HUES64 (cell line): Measurements from ENCODE around the gene KLRG1. TPM values are rescaled to one million over a fixed set of nuclear protein-coding genes. Genes with fewer than 3 reads are reported as not detected.

ENCODE experiments used
- H3K27ac ChIP-seq: 2 replicates; pipeline ENCODE4 v1.7.0; 2013; ENCODE audit warnings: low read depth, low read length, inconsistent platforms
- H3K27me3 ChIP-seq: 2 replicates; pipeline ENCODE4 v1.6.1; 2013; ENCODE audit warnings: mild to moderate bottlenecking, low read length; ENCODE audit not compliant: insufficient read depth
- H3K36me3 ChIP-seq: 2 replicates; pipeline ENCODE4 v1.6.1; 2013; ENCODE audit warnings: mild to moderate bottlenecking, low read length; ENCODE audit not compliant: insufficient read depth
- H3K4me1 ChIP-seq: 2 replicates; pipeline ENCODE4 v1.6.1; 2013; ENCODE audit warnings: mild to moderate bottlenecking, low read length, moderate library complexity; ENCODE audit not compliant: insufficient read depth
- H3K4me3 ChIP-seq: 2 replicates; pipeline ENCODE4 v1.5.1; 2013; ENCODE audit warnings: mild to moderate bottlenecking, low read length, moderate library complexity
- H3K9ac ChIP-seq: 2 replicates; pipeline ENCODE4 v1.6.1; 2013; ENCODE audit warnings: mild to moderate bottlenecking, low read depth, low read length
- H3K9me3 ChIP-seq: 2 replicates; pipeline ENCODE4 v1.6.1; 2013; ENCODE audit warnings: low read depth, low read length; ENCODE audit not compliant: insufficient read depth
- WGBS: fragments of 150-250, 120-280 bp; methylation state at CpG from one replicate; pipeline ENCODE4 v1.1.7; 2013; ENCODE audit warnings: missing lambda C conversion rate; 5-methylcytosine and 5-hydroxymethylcytosine counted together
- polyA plus RNA-seq, 2 experiments: library from polyadenylated mRNA; stranded (reverse); fragments of 50-300 nt; gene quantifications; one replicate each; pipeline ENCODE4 v1.2.3, GENCODE V29; 2013

The KLRG1 gene
- polyA plus RNA-seq (2013, experiment 1 of 2): 4.2 TPM
- 5.7 TPM for polyA plus RNA-seq (2013, experiment 2 of 2)

GRCh38 chr12:8989413-8989812, at the start of gene KLRG1:
KLRG1 (plus strand) TSS chr12:8989546; CDS start chr12:8989636, 90 bp downstream.
- Histone ChIP-seq H3K9ac (no peak within 1 kb of the TSS), H3K36me3 (no peaks in the 10 kb centered on the region), H3K27me3 (no peaks in the 10 kb centered on the region), H3K4me3 (no peak within 1 kb of the TSS), H3K27ac (no peak within 1 kb of the TSS), H3K4me1 (no peaks in the 10 kb centered on the region), H3K9me3 (no peaks in the 10 kb centered on the region)
- 97% methylated on average over 2 of the region's 2 CpGs for WGBS

DNA sequence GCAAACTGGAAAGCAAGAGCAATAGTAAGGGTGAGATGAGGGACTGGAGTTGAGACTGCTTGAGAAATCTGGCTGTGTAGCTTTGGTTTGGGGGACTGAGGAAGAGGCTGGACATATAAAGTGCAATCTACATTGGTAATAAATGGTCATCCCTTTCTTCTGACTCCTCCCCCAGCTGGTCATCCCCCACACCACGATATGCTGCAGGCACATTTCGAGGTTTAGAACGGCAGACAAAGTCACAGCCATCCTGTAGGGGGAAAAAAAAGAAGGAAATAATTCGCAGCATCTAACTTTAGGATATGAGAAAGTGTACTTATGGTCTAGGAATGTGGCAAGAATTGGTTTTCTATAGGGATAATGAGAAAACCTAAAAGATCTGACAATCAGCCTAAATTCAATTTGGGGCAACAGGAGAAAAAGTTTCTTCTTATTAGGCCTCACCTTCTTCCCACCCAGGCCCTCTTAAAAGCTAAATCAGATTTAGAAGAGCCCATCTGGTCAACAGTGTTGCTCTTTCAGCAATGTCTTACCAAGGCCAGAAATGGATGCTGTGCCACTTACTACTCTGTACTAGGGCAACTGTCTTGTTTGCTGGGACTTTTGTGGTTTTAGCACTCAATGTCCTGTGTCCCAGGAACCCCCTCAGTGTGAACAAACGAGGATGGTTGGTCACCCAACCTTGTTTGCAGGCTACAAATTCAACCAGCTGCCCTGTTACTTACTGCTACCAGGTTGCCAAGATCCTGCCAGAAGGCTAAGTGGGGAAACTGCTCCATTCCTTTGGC, 47.5 kb upstream of the KLRG1 start:
- H3K4me1 ChIP-seq: no peaks in the 10 kb centered on the region
- H3K36me3 ChIP-seq: peaks cover 81% of the 10 kb centered on the region
- 94% methylated on average over 5 of the region's 5 CpGs for WGBS
- no peak overlapping the region for H3K4me3 ChIP-seq
- H3K27ac ChIP-seq: no peak overlapping the region; the same call in 1 of the 2 replicates
- no peak overlapping the region for H3K9ac ChIP-seq
- H3K9me3 ChIP-seq: no peaks in the 10 kb centered on the region
- H3K27me3 ChIP-seq: no peaks in the 10 kb centered on the region

DNA sequence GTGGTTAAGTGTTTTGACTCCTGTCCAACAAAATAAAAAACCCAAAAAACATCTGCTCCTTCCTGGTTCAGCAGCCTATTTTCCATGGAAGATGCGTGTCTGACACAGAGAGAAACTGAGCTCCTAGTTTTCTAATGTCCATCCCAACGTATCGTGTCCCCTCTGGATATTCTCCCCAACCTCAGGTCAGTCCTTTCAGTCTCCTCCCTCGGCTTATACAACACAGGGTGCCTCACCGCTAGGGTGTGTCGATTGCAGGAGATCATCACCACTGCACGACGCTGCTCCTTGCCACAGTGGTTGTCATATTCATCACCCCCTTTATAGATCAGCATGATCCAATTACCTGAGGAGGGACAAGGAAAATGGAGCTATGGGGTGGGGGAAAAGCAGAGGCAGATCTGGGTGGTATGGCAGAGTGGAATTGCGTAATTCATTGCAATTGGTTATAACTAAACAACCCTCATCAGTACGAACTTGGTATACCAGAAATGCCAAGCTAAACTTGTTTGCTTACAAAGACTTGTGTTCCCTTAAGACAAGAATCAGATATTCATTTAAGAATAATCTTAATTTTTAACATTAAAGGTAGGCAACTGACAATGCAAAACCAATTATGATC, 45.7 kb upstream of the KLRG1 start:
- H3K4me3 ChIP-seq: no peak overlapping the region
- H3K9ac ChIP-seq: no peak overlapping the region
- H3K9me3 ChIP-seq: no peaks in the 10 kb centered on the region
- no peaks in the 10 kb centered on the region for H3K27me3 ChIP-seq
- WGBS: 96% methylated on average over 10 of the region's 10 CpGs
- H3K27ac ChIP-seq: no peak overlapping the region
- peaks cover 63% of the 10 kb centered on the region for H3K36me3 ChIP-seq
- H3K4me1 ChIP-seq: peaks cover 11% of the 10 kb centered on the region

GRCh38 chr12:8946733-8947132, 42.6 kb upstream of the KLRG1 start:
- no peak overlapping the region for H3K27ac ChIP-seq
- 90% methylated on average over 1 of the region's 1 CpG for WGBS
- H3K36me3 ChIP-seq: peaks cover 48% of the 10 kb centered on the region
- H3K9ac ChIP-seq: no peak overlapping the region
- no peak overlapping the region for H3K4me3 ChIP-seq
- H3K9me3 ChIP-seq: no peaks in the 10 kb centered on the region; the same call in 1 of the 2 replicates
- H3K4me1 ChIP-seq: peaks cover 13% of the 10 kb centered on the region
- H3K27me3 ChIP-seq: no peaks in the 10 kb centered on the region

DNA sequence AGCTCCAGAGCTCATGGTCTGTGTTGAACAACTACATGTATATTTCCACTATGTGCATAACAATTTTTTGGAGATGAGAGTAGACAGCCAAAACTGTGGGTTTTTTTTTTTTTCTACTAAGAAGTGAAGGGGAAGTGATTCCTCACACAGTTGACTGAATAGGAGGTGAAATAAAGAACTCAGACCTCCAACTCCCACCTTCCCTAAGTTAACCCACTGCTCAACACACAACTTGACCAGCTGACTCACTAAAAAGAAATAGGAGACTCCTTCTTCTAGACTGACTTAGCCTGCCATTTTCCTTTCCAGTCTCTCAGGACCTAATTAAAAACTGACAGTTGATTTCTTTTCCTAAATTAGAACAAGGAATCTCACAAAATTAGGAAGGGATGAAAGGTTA, 41.6 kb upstream of the KLRG1 start:
- H3K36me3 ChIP-seq: peaks cover 38% of the 10 kb centered on the region

GRCh38 chr12:8948701-8949341, 40.5 kb upstream of the KLRG1 start:
- under 1% methylated on average over 15 of the region's 15 CpGs for WGBS
- Histone ChIP-seq H3K9me3 (peaks cover 15% of the 10 kb centered on the region), H3K36me3 (peaks cover 36% of the 10 kb centered on the region), H3K9ac (peak overlapping the region; percentile 93), H3K27me3 (no peaks in the 10 kb centered on the region), H3K4me1 (peaks cover 13% of the 10 kb centered on the region), H3K4me3 (peak overlapping the region; percentile 85), H3K27ac (peak overlapping the region; percentile 98; the same call in 1 of the 2 replicates)

More for the DNA sequence above, 41.6 kb upstream of the KLRG1 start:
- Histone ChIP-seq H3K4me1 (peaks cover 13% of the 10 kb centered on the region), H3K27me3 (no peaks in the 10 kb centered on the region), H3K9me3 (peaks cover 4% of the 10 kb centered on the region), H3K27ac (no peak overlapping the region), H3K4me3 (peak overlapping the region; percentile 85), H3K9ac (no peak overlapping the region)

GRCh38 chr12:8949342-8950220, 39.8 kb upstream of the KLRG1 start, which contains the start of gene M6PR:
M6PR (minus strand) TSS chr12:8949645; CDS start chr12:8946404, 3,241 bp downstream.
- H3K4me1 ChIP-seq: peaks cover 13% of the 10 kb centered on the region
- peak within 1 kb of the TSS; percentile 85 for H3K4me3 ChIP-seq
- peak within 1 kb of the TSS; percentile 98 for H3K27ac ChIP-seq
- under 1% methylated on average over 65 of the region's 66 CpGs for WGBS
- H3K9ac ChIP-seq: peak within 1 kb of the TSS; percentile 93
- peaks cover 33% of the 10 kb centered on the region for H3K36me3 ChIP-seq
- H3K27me3 ChIP-seq: no peaks in the 10 kb centered on the region
- H3K9me3 ChIP-seq: peaks cover 21% of the 10 kb centered on the region

DNA sequence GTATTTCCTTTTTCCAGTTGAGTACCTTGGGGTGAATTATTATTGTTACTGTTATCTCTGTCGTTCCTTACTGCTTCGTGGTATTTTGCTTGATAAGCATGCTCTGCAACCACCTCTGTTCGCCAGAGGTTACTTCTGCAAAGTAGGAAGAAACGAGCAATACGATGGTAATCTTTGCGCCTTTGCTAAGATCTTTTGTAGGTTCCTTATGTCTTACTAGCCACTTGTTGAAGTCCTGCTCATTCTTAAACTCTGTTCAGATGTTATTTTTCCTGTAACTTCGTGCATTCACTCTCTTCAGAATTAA, 39.2 kb upstream of the KLRG1 start:
- 4% methylated on average over 7 of the region's 7 CpGs for WGBS
- H3K9ac ChIP-seq: peak overlapping the region; percentile 93
- H3K4me1 ChIP-seq: peaks cover 13% of the 10 kb centered on the region
- H3K36me3 ChIP-seq: peaks cover 28% of the 10 kb centered on the region
- H3K27ac ChIP-seq: peak overlapping the region; percentile 98; the same call in 1 of the 2 replicates
- H3K9me3 ChIP-seq: peaks cover 26% of the 10 kb centered on the region
- H3K27me3 ChIP-seq: no peaks in the 10 kb centered on the region
- peak overlapping the region; percentile 85 for H3K4me3 ChIP-seq

GRCh38 chr12:8950702-8951478, 38.5 kb upstream of the KLRG1 start:
- Histone ChIP-seq H3K27ac (no peak overlapping the region), H3K36me3 (peaks cover 25% of the 10 kb centered on the region), H3K9ac (peak overlapping the region; percentile 93)

DNA sequence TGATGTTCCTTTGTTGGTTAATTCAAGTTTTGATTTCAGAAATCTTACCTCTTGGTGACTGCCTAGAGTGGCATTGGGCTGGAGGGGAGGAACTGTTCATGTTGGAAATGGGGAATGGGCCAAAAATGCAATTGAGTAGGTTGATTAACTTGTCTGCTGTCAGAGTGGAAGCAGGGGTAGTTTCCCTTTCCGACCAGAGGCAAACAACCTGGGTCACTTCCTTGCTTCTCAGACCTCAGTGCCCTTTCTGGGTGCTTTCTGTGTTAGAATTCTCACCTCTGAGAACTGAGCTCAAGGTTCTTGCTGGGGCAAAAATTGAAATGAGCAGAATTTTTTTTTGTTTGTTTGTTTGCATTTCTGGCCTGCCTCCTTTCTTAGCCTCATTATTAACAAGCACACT, 37.6 kb upstream of the KLRG1 start:
- Histone ChIP-seq H3K9me3 (peaks cover 35% of the 10 kb centered on the region), H3K4me1 (peaks cover 13% of the 10 kb centered on the region), H3K4me3 (no peak overlapping the region), H3K27ac (no peak overlapping the region), H3K9ac (no peak overlapping the region), H3K36me3 (peaks cover 22% of the 10 kb centered on the region), H3K27me3 (no peaks in the 10 kb centered on the region)
- 94% methylated on average over 1 of the region's 1 CpG for WGBS

More at GRCh38 chr12:8950702-8951478, 38.5 kb upstream of the KLRG1 start:
- no peaks in the 10 kb centered on the region for H3K27me3 ChIP-seq
- peaks cover 13% of the 10 kb centered on the region for H3K4me1 ChIP-seq
- peaks cover 33% of the 10 kb centered on the region for H3K9me3 ChIP-seq
- peak overlapping the region; percentile 85 for H3K4me3 ChIP-seq
- 60% methylated on average over 7 of the region's 9 CpGs for WGBS
